ENCODE data around the gene DENND5B.

GRCh38 chr12:31528095-31528494, 62.8 kb downstream of the DENND5B start:
- TF ChIP-seq, protein P1, sequence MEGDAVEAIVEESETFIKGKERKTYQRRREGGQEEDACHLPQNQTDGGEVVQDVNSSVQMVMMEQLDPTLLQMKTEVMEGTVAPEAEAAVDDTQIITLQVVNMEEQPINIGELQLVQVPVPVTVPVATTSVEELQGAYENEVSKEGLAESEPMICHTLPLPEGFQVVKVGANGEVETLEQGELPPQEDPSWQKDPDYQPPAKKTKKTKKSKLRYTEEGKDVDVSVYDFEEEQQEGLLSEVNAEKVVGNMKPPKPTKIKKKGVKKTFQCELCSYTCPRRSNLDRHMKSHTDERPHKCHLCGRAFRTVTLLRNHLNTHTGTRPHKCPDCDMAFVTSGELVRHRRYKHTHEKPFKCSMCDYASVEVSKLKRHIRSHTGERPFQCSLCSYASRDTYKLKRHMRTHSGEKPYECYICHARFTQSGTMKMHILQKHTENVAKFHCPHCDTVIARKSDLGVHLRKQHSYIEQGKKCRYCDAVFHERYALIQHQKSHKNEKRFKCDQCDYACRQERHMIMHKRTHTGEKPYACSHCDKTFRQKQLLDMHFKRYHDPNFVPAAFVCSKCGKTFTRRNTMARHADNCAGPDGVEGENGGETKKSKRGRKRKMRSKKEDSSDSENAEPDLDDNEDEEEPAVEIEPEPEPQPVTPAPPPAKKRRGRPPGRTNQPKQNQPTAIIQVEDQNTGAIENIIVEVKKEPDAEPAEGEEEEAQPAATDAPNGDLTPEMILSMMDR (IDR thresholded peaks at IDR 0.05): no peak
- TF ChIP-seq POLR2A (IDR thresholded peaks at IDR 0.05) (no peak), POLR2AphosphoS5 (IDR thresholded peaks at IDR 0.05) (no peak)
